NT2/D1 (cell line): Measurements from ENCODE around the gene APP.

ENCODE experiments used
- DNase-seq: peaks from one replicate; pipeline ENCODE4 v3.0.0-alpha.2; 2011; ENCODE audit warnings: low read depth, low spot score
- H3K27me3 ChIP-seq: 2 replicates; pipeline ENCODE4 v1.6.0; 2011; ENCODE audit warnings: mild to moderate bottlenecking; ENCODE audit not compliant: insufficient read length, insufficient read depth
- H3K36me3 ChIP-seq: 2 replicates; pipeline ENCODE4 v1.6.1; 2011; ENCODE audit warnings: mild to moderate bottlenecking, low read length, mixed read lengths; ENCODE audit not compliant: insufficient read depth, insufficient read length
- H3K4me1 ChIP-seq: 2 replicates; pipeline ENCODE4 v1.5.1; 2011; ENCODE audit not compliant: insufficient read depth, insufficient read length
- H3K4me3 ChIP-seq: 2 replicates; pipeline ENCODE4 v1.5.1; 2011; ENCODE audit warnings: low read depth; ENCODE audit not compliant: insufficient read length
- H3K9ac ChIP-seq: 2 replicates; pipeline ENCODE4 v1.6.0; 2011; ENCODE audit warnings: low read depth; ENCODE audit not compliant: insufficient read length
- H3K9me3 ChIP-seq: 2 replicates; pipeline ENCODE4 v1.5.1; 2011; ENCODE audit warnings: mild to moderate bottlenecking, low read length; ENCODE audit not compliant: insufficient read depth
- SUZ12 ChIP-seq: IDR thresholded peaks from 2 replicates; pipeline ENCODE4 v1.6.1; 2011; ENCODE audit not compliant: insufficient read length, insufficient read depth; ENCODE audit errors: extremely low read depth
- YY1 ChIP-seq: IDR thresholded peaks from 2 replicates; pipeline ENCODE4 v1.6.1; 2011; ENCODE audit not compliant: insufficient read length, insufficient read depth
- ZNF274 ChIP-seq: IDR thresholded peaks from 2 replicates; pipeline ENCODE4 v1.6.1; 2011; ENCODE audit warnings: mild to moderate bottlenecking, low read depth, low read length

The APP gene

GRCh38 chr21:25938658-25939395 lies 231.7 kb downstream of the APP start:
- Histone ChIP-seq H3K9ac (no peak overlapping the region), H3K4me3 (no peak overlapping the region), H3K27me3 (no peaks in the 10 kb centered on the region), H3K36me3 (peaks cover 20% of the 10 kb centered on the region), H3K4me1 (no peaks in the 10 kb centered on the region), H3K9me3 (no peaks in the 10 kb centered on the region)
- DNase-seq = no peak
- no peak for TF ChIP-seq SUZ12

- TF ChIP-seq YY1 (no peak), SUZ12 (no peak), ZNF274 (no peak)
- H3K4me1 ChIP-seq = no peaks in the 10 kb centered on the region
- H3K36me3 ChIP-seq = peaks cover 22% of the 10 kb centered on the region
- no peak overlapping the region for H3K4me3 ChIP-seq
- no peak overlapping the region for H3K9ac ChIP-seq
- H3K27me3 ChIP-seq = no peaks in the 10 kb centered on the region
- no peak for DNase-seq
- no peaks in the 10 kb centered on the region for H3K9me3 ChIP-seq
Observed at GRCh38 chr21:25936776-25937175, 233.8 kb downstream of the APP start.

DNA sequence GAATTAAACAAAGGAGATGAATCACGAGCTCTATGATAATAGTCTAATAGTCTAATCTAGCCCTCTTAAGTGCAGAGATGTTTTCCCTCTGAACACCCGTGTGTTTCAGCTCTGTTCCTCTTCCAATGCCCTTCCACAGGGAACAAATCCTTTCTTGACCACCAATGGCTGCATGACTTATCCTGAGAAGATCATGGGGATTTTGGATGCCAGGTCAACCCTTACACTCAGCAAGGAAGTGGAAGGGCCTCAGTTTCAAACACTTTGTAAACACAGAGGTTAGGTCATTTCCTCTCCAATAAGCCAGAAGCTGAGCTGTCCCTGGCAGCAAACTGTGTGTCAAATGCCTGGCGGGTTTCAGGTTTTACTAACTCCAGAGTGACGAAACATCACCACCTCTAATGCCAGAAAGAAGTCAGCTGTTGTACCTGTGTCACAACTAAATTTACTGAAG lies 235.8 kb downstream of the APP start:
- H3K4me3 ChIP-seq = no peak overlapping the region
- DNase-seq = no peak
- no peaks in the 10 kb centered on the region for H3K4me1 ChIP-seq
- H3K27me3 ChIP-seq = no peaks in the 10 kb centered on the region
- H3K9me3 ChIP-seq = no peaks in the 10 kb centered on the region
- H3K36me3 ChIP-seq = peaks cover 32% of the 10 kb centered on the region
- H3K9ac ChIP-seq = no peak overlapping the region
- TF ChIP-seq ZNF274 (no peak), SUZ12 (no peak), YY1 (no peak)

GRCh38 chr21:25934130-25934529 lies 236.4 kb downstream of the APP start:
- no peak for DNase-seq
- TF ChIP-seq YY1 = no peak
- no peak for TF ChIP-seq SUZ12
- no peak for TF ChIP-seq ZNF274
- Histone ChIP-seq H3K9ac (no peak overlapping the region), H3K36me3 (peaks cover 33% of the 10 kb centered on the region), H3K27me3 (no peaks in the 10 kb centered on the region), H3K4me3 (no peak overlapping the region), H3K9me3 (no peaks in the 10 kb centered on the region), H3K4me1 (no peaks in the 10 kb centered on the region)

DNA sequence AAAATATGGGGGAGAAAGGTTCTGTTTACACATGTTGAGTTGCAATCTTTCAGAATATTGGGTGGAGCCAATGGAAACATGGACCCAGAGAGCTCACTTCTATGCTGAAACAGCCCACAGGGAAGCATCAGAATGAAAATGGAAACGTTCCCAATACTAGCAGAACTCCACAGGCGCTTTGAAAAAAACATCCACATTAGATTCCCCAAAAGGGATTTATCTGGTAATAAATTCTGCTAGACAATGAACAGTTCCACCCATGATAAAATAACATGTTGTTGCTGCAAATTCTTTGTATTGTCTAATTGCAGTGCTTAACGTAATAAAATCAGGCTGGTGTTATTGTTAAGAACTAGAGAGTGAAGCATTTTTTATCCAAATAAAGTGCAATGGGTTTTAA lies 238.8 kb downstream of the APP start:
- no peak overlapping the region for H3K4me3 ChIP-seq
- no peak overlapping the region for H3K9ac ChIP-seq
- peaks cover 38% of the 10 kb centered on the region for H3K36me3 ChIP-seq
- TF ChIP-seq SUZ12 = no peak
- no peak for TF ChIP-seq YY1
- TF ChIP-seq ZNF274 = no peak
- no peaks in the 10 kb centered on the region for H3K9me3 ChIP-seq
- H3K4me1 ChIP-seq = no peaks in the 10 kb centered on the region
- H3K27me3 ChIP-seq = no peaks in the 10 kb centered on the region
- no peak for DNase-seq

DNA sequence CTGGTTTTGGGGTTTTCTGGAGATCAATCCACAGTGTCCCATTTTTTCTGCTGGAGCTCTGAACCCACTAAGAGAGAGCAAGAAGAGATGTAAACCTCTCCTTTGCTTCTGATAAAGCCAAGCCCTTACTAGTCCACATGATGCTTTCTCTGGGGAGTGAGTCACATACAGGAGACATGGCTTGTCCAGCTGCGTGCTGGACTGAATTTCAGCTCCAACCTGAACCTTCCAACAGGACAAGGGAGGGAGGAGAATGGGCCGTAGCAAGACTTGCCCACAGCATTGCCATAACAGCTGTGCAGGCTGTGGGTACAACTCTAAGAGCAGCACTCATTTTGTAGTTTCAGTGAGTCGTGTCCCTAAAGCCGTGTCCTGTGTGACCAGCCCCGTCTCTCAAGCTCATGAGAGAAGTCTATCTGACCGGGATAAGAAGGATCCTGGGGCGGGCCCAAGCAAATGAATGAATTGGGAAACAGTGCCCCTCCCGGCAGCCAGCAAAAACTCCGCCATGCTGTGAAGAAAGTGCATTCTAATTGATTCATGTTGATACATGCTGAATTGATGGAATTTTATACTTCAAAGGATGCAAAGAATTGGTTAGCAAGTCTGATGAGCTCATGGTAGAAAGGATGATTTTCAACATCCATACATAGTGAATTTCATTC lies 240.6 kb downstream of the APP start:
- TF ChIP-seq ZNF274 (no peak), SUZ12 (no peak), YY1 (no peak)
- Histone ChIP-seq H3K9me3 (no peaks in the 10 kb centered on the region), H3K9ac (no peak overlapping the region), H3K4me3 (no peak overlapping the region), H3K27me3 (no peaks in the 10 kb centered on the region), H3K36me3 (peaks cover 45% of the 10 kb centered on the region), H3K4me1 (no peaks in the 10 kb centered on the region)
- DNase-seq = no peak

DNA sequence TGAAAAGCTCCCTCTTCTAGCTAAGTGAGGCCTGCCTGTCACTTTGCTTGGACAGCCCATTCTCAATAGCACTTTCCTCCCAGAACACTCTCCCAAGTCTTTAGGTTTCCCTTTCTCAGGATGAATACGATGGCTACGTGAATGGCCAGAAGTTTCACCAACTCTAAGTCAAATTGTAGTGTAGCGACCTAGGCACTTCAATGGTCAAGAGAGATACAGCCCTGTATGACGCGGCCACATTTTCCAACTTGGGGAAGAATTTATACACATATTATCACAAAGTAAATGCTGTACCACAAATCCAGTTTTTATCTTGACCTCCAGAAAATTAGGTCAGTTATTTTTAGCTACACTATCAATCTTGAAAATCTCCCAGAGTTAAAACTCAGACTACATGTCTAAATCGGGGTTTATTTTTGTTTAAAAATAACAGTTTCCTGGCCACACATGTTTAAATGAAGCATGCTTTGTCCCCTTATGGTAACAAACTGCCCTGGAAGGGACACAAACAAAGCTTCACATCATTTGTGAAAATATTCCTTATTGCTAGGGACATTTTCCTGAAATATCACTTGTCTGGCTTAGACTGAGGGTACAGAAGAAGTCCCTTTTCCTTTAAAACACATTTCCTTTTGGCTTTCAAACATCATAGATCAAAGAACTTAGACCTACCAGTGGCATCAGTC lies 243.2 kb downstream of the APP start:
- peaks cover 36% of the 10 kb centered on the region for H3K36me3 ChIP-seq
- TF ChIP-seq YY1 = no peak
- TF ChIP-seq ZNF274 = no peak
- no peak for TF ChIP-seq SUZ12
- no peaks in the 10 kb centered on the region for H3K9me3 ChIP-seq

More for the DNA sequence above, 243.2 kb downstream of the APP start:
- no peak overlapping the region for H3K4me3 ChIP-seq
- no peaks in the 10 kb centered on the region for H3K4me1 ChIP-seq
- no peak for DNase-seq
- no peaks in the 10 kb centered on the region for H3K27me3 ChIP-seq
- H3K9ac ChIP-seq = no peak overlapping the region
